Loucy (cell line): Measurements from ENCODE around the gene ABCA7.
A peak's percentile ranks its signal among the peaks of the same experiment; 100 is the strongest.

Experiments
- H2AFZ ChIP-seq: fragments of 200-600 bp; sonication (generic); 2 replicates; pipeline ENCODE4 v1.6.0; 2016; ENCODE audit warnings: antibody characterized with exemption, mild to moderate bottlenecking, low read length, moderate library complexity
- H3F3A ChIP-seq: fragments of 200-600 bp; 2 replicates; pipeline ENCODE4 v1.6.0; 2016; ENCODE audit warnings: antibody characterized with exemption, low read depth, mild to moderate bottlenecking
- H3K27me3 ChIP-seq: fragments of 200-600 bp; sonication (generic); 2 replicates; pipeline ENCODE4 v1.6.1; 2014; ENCODE audit warnings: low read length, mild to moderate bottlenecking; ENCODE audit not compliant: insufficient read depth, poor library complexity, severe bottlenecking
- H3K36me3 ChIP-seq: fragments of 200-600 bp; sonication (generic); 2 replicates; pipeline ENCODE4 v1.6.1; 2016; ENCODE audit warnings: low read length; ENCODE audit not compliant: insufficient read depth
- H3K4me1 ChIP-seq: fragments of 200-600 bp; sonication (generic); 2 replicates; pipeline ENCODE4 v1.5.1; 2014; ENCODE audit warnings: low read length, mild to moderate bottlenecking; ENCODE audit not compliant: insufficient read depth, poor library complexity, severe bottlenecking
- H3K4me2 ChIP-seq: fragments of 200-600 bp; sonication (generic); 2 replicates; pipeline ENCODE4 v1.6.0; 2014; ENCODE audit warnings: antibody characterized with exemption, low read length, low read depth, mild to moderate bottlenecking; ENCODE audit not compliant: poor library complexity, severe bottlenecking
- H3K4me3 ChIP-seq: fragments of 200-600 bp; sonication (generic); 2 replicates; pipeline ENCODE4 v1.5.1; 2014; ENCODE audit warnings: low read length, mild to moderate bottlenecking, mixed read lengths; ENCODE audit not compliant: poor library complexity, severe bottlenecking
- H3K79me2 ChIP-seq: fragments of 200-600 bp; sonication (generic); 2 replicates; pipeline ENCODE4 v1.6.1; 2014; ENCODE audit warnings: low read length; ENCODE audit not compliant: insufficient read depth
- H3K9ac ChIP-seq: fragments of 200-600 bp; sonication (generic); 2 replicates; pipeline ENCODE4 v1.6.0; 2014; ENCODE audit warnings: mild to moderate bottlenecking, low read depth, low read length, moderate library complexity; ENCODE audit not compliant: poor library complexity, severe bottlenecking
- H3K9me2 ChIP-seq: fragments of 200-600 bp; sonication (generic); replicated peaks from 2 replicates; pipeline ENCODE4 v1.6.1; 2016; ENCODE audit warnings: low read depth, low read length, mixed read lengths
- H3K9me3 ChIP-seq: fragments of 200-600 bp; sonication (generic); 2 replicates; pipeline ENCODE4 v1.6.1; 2014; ENCODE audit warnings: mild to moderate bottlenecking, antibody characterized with exemption, low read length, low read depth; ENCODE audit not compliant: insufficient read depth
- H4K20me1 ChIP-seq: fragments of 200-600 bp; sonication (generic); 2 replicates; pipeline ENCODE4 v1.6.0; 2014; ENCODE audit warnings: antibody characterized with exemption, low read length, mild to moderate bottlenecking; ENCODE audit not compliant: insufficient read depth, poor library complexity, severe bottlenecking
- CTCF ChIP-seq: fragments of 200-600 bp; sonication (generic); conservative IDR thresholded peaks from 2 replicates; pipeline ENCODE4 v1.5.1; 2014; ENCODE audit warnings: mild to moderate bottlenecking, antibody characterized with exemption, low read length
- EZH2phosphoT487 ChIP-seq: fragments of 200-600 bp; IDR thresholded peaks from 2 replicates; pipeline ENCODE4 v1.6.1; 2018; ENCODE audit warnings: antibody characterized with exemption, mild to moderate bottlenecking, moderate library complexity, borderline replicate concordance

Gene ABCA7

GRCh38 chr19:1032264-1032867 lies 7.5 kb upstream of the ABCA7 start:
- Histone ChIP-seq H3K9ac (no peak overlapping the region), H3K4me2 (no peak overlapping the region), H3K36me3 (peaks cover 35% of the 10 kb centered on the region; the same call in 1 of the 2 replicates), H2AFZ (no peak overlapping the region), H3K4me3 (no peak overlapping the region), H3K27me3 (no peaks in the 10 kb centered on the region), H4K20me1 (peaks cover 52% of the 10 kb centered on the region), H3K79me2 (peaks cover 55% of the 10 kb centered on the region), H3K9me3 (no peaks in the 10 kb centered on the region), H3K4me1 (peaks cover 9% of the 10 kb centered on the region), H3K9me2 (no peaks in the 10 kb centered on the region), H3F3A (peaks cover under 1% of the 10 kb centered on the region; the same call in 1 of the 2 replicates)
- TF ChIP-seq EZH2phosphoT487: no peak
- TF ChIP-seq CTCF: no peak

GRCh38 chr19:1035998-1036621 lies 3.8 kb upstream of the ABCA7 start:
- no peak overlapping the region for H3K4me3 ChIP-seq
- H4K20me1 ChIP-seq: peaks cover 19% of the 10 kb centered on the region
- no peaks in the 10 kb centered on the region for H3K27me3 ChIP-seq
- no peak overlapping the region for H3K4me2 ChIP-seq
- TF ChIP-seq EZH2phosphoT487 (no peak), CTCF (peak; percentile 24; the same call in 1 of the 2 replicates)
- peaks cover 10% of the 10 kb centered on the region for H3F3A ChIP-seq
- H3K4me1 ChIP-seq: peaks cover 36% of the 10 kb centered on the region
- no peak overlapping the region for H2AFZ ChIP-seq
- no peaks in the 10 kb centered on the region for H3K9me2 ChIP-seq
- peaks cover 26% of the 10 kb centered on the region; the same call in 1 of the 2 replicates for H3K36me3 ChIP-seq
- peaks cover 18% of the 10 kb centered on the region for H3K79me2 ChIP-seq
- no peaks in the 10 kb centered on the region for H3K9me3 ChIP-seq
- no peak overlapping the region for H3K9ac ChIP-seq

GRCh38 chr19:1037621-1038064 lies 2.3 kb upstream of the ABCA7 start:
- Histone ChIP-seq H3K4me2 (peak overlapping the region; percentile 88), H2AFZ (no peak overlapping the region), H3K9me3 (no peaks in the 10 kb centered on the region), H3F3A (peaks cover 10% of the 10 kb centered on the region), H3K79me2 (peaks cover 7% of the 10 kb centered on the region; the same call in 1 of the 2 replicates), H3K9me2 (no peaks in the 10 kb centered on the region), H3K4me1 (peaks cover 39% of the 10 kb centered on the region), H3K27me3 (no peaks in the 10 kb centered on the region), H4K20me1 (peaks cover 10% of the 10 kb centered on the region), H3K36me3 (peaks cover 15% of the 10 kb centered on the region; the same call in 1 of the 2 replicates), H3K9ac (peak overlapping the region; percentile 65), H3K4me3 (peak overlapping the region; percentile 83)
- TF ChIP-seq CTCF (no peak), EZH2phosphoT487 (no peak)
